B cell (primary cell): Measurements from ENCODE around the gene LCN2.

Experiments
- EZH2 ChIP-seq: IDR thresholded peaks from 2 replicates; pipeline ENCODE4 v1.6.1; 2012; ENCODE audit warnings: borderline replicate concordance, low read depth, mild to moderate bottlenecking, moderate library complexity, low read length; ENCODE audit not compliant: insufficient read depth, poor library complexity, severe bottlenecking
- TF ChIP-seq, protein P1 (sequence below): fragments of 200-600 bp; IDR thresholded peaks from one replicate; pipeline ENCODE4 v1.8.0; 2022; ENCODE audit warnings: antibody characterized with exemption, mild to moderate bottlenecking

DNA sequence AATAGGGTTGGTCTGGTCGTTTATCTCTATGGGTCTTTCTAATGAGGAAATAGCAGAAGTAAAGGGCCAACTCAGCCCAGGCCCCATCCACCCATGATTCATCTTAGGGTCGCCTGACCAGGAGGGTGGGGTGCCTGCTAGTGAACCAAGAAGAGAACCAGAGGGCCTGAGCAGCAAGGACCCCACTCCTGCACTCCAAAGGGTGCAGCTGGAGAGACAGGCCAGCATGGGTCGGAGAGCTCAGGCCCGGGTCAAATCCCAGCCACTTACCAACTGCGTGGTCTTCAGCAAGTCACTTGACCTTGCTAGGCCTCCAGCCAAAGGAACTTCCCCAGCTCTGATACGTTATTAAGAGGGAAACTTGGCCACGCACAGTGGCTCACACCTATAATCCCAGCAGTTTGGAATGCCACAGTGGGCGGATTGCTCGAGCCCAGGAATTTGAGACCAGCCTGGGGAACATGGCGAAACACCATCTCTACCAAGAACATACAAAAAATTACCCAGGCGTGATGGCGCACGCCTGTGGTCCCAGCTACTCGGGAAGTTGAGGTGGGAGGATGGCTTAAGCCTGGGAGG, 15.1 kb downstream of the LCN2 start:
- TF ChIP-seq, protein P1, sequence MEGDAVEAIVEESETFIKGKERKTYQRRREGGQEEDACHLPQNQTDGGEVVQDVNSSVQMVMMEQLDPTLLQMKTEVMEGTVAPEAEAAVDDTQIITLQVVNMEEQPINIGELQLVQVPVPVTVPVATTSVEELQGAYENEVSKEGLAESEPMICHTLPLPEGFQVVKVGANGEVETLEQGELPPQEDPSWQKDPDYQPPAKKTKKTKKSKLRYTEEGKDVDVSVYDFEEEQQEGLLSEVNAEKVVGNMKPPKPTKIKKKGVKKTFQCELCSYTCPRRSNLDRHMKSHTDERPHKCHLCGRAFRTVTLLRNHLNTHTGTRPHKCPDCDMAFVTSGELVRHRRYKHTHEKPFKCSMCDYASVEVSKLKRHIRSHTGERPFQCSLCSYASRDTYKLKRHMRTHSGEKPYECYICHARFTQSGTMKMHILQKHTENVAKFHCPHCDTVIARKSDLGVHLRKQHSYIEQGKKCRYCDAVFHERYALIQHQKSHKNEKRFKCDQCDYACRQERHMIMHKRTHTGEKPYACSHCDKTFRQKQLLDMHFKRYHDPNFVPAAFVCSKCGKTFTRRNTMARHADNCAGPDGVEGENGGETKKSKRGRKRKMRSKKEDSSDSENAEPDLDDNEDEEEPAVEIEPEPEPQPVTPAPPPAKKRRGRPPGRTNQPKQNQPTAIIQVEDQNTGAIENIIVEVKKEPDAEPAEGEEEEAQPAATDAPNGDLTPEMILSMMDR: no peak
- no peak for TF ChIP-seq EZH2
